ENCODE measurements around the gene RAD18. TPM values are rescaled to one million over a fixed set of nuclear protein-coding genes. Genes with fewer than 3 reads are reported as not detected.

RAD18 gene
- total RNA-seq, 1 donor from 2014 or later: 17.0 TPM

- no peak for DNase-seq
Measured at GRCh38 chr3:8895829-8896228, 67.4 kb downstream of the RAD18 start.

- DNase-seq: no peak
Measured at GRCh38 chr3:8893001-8893400, 70.3 kb downstream of the RAD18 start.

DNA sequence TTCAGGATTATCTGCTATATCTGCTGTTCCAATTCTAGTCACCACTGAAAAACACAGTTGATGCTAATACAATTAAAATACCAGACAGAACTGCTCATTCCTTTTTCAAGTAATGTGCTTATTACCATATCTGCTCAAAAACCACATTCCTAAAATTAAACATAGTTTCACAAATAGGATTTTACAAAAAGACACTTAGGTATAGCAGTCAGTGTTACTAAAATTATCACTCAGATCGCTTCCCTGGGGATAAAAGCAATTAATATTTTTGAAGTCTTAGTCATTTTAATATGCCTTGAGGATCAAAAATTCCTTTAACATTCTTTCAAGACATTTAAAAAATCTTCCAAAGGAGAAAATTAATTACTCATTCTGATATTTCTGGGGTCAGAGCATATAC is 71.5 kb downstream of the RAD18 start:
- no peak for DNase-seq

- no peak for DNase-seq
Measured at GRCh38 chr3:8891303-8891702, 72.0 kb downstream of the RAD18 start.

DNA sequence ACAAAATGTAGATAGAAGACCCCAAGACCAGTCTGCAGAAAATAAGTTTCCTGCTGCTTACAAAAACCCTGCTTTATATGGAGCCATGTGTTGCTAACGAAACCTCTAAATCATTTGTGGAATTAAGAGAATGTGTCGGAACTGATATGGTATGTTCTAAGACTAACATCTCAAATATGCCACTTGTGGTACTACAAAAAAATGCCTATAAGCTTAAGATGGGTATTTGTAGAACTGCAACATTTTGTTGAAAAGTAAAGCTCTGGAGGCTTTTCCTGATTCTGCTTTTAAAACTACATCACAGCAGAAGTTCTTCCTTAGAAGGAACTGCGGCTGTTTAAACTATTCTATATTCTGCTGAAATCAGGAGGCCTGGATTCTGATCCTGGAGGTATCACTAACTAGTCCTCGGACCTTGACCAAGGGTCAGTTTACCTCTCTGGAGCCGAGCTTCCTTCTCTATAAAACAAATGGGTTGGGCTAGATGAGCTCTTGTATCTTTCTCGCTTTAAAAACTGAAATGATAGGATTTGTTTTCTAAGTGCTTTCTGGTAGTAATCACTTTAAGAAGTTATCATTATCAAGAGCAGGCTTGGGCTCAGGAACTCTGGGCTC is 74.9 kb downstream of the RAD18 start:
- DNase-seq: no peak

GRCh38 chr3:8887435-8888300 is 75.6 kb downstream of the RAD18 start:
- DNase-seq: peak; percentile 12

DNA sequence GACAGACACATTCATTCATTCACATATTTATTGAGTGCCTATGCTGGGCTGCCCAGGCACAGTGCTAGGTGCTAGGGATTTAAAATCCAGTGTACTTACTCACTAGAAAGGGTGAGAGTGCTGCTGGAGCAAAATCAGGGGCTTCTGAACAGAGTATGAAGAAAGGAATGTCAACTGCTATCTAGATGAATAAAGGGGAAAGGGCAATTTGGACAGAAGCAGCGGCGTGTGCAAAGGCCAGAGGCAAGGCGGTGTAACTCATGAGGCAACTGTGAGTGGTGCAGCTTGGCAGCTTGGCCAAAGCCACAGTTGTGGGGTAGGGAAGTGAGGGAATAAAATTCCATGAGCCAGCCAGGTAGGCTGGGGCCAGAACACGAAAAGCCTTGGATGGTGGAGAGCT is 76.7 kb downstream of the RAD18 start:
- no peak for DNase-seq

- DNase-seq: no peak
Measured at GRCh38 chr3:8885536-8886316, 77.5 kb downstream of the RAD18 start.

DNA sequence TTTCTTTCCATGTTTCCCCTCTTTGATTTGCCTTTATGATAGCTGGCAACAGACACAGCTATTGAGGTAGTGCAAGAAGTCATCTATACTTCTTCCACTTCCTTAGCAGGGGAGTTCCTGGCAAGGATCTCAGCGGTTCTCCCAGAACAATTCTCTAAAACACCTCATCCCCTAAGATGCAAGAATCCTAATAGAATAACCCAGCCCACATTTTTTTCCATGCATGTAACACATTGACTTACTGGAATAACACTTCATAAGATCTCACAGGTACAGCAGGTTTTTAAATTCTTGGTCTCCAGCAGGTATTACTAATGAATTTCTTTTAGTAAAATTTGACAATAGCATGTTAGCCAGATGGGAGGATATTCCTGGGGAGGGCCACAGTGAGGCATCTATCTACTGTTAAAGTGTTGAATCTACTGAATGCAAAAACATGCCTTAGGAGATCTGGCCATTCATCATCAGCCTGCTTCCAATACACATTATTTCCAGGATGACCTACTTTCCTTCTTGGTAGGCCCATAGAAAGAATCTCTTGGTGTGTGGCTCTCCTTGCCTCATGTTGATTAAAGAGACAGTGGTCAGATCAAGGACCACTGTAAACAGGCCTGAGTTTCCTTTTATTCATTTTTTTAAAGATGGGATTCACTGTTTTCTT is 78.5 kb downstream of the RAD18 start:
- DNase-seq: no peak

GRCh38 chr3:8882642-8883041 is 80.6 kb downstream of the RAD18 start:
- DNase-seq: no peak

DNA sequence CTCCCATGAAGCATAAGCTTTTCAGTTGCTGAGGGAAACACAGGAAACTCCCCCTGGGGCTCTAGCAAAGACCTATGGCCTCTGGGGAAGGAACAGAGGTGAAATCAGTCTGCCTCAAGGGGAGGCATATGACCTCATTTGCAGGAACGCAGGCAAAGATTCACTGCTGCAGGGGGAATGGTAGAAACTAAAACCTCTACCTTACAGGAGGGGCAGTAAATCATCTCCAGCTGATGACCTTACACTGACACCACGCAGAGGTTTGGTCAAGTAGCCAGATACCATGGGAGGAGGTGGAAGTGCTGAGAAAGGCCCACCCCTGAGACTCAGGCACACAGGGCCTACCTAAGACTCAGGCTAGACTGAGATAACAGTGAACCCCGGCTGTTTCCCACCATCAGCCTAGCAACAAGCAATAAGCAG is 81.1 kb downstream of the RAD18 start:
- no peak for DNase-seq

DNA sequence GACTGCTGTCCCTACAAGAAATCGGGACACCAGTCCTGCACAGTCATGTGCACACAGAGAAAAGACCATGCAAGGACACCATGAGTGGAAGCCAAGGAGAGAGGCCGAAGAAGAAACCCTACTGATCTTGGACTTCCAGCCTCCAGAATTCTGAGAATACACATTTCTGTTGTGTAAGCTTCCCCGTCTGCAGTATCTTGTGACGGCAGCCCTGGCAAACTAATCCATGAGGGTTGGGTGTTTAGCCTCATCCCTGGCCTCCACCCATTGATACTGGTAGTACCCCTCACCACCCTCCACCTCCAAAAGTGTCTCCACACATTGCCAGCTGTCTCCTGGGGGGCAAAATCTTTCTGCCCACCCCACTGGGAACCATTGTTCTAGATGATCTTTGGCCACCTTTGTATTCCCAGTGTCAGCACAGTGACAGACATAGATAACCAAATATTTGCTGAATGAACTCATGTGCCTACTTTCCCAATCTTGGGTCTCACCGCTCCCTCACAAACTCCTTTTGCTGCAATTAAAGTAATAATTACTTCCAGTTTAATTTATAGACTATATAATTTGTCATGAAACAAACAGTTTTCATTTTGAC is 83.8 kb downstream of the RAD18 start:
- no peak for DNase-seq

DNA sequence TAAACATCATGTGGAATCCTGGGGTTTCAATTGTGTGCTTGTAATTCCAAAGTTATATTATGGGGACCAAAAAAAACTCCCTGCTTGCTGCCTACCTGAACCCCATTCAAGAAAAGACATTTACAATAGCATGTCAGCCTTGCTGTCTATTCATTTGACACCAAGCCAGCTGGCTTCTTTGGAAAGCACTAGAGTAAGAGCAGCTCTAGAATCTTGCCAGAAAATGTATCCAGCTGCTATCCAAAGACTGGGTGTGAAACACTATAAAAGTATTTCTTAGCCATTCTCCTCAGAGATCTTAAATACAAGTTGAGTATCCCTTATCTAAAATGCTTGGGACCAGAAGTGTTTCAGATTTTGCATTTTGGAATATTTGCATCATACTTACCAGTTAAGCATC is 87.4 kb downstream of the RAD18 start:
- DNase-seq: peak; percentile 79

GRCh38 chr3:8873740-8874139 is 89.5 kb downstream of the RAD18 start:
- DNase-seq: no peak

DNA sequence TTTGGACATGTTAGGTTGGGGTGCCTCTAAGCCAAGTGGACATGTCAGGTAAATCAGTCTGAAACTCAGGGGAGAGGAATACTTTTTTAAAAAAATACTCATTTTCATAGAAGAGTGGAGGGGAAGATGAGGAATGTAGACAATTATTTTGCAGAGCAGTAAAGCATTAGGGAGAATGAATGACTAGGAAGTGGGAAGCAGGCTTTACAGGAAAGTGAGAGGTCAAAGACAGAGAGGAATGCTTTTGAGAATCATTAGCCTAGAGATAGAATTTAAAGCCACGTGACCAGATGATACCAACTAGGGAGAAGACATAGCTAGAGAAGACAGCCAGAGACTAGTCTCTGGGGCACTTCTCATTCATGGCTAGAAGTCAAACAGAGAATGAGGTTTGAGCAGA is 91.0 kb downstream of the RAD18 start:
- DNase-seq: no peak

- no peak for DNase-seq
Measured at GRCh38 chr3:8871306-8871705, 92.0 kb downstream of the RAD18 start.

- no peak for DNase-seq
Measured at GRCh38 chr3:8870134-8870533, 93.1 kb downstream of the RAD18 start.

DNA sequence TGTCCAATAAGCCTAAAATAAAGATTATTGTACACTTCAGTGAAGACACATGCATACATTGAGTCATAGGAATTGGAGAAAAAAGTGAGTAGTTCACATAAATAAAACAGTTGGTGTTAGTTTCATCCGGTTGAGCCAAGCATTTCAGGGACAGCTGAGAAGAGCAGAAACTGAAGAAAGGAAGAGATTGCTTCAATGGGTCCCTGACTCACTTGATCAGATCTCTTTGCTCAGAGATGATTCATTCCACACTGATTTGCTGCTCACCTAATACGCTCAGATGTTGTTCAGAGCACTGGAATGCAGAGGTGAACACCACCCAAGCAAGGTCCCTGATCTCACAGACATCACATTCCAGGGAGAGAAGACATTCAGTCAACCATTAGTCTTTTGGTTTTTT is 93.7 kb downstream of the RAD18 start:
- no peak for DNase-seq

GRCh38 chr3:8868996-8869395 is 94.3 kb downstream of the RAD18 start:
- DNase-seq: no peak

DNA sequence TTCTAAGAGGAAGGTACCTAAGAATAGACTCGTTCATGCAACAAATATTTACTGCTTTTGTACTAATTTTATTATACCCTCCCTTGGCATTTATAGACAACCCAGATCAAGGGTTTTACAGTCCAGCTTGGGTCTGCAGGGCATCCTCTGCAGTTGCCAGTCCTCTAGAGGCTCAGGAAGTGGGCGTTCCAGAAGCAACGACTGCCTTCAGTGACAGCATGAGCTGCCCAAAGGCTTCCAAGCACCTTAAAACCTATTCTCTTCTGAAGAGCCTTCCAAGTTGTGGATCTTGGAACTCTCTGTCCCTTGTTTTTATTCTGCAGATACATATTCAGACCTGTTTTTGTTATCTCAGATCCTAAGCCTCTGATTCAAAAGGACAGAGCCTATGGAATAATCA is 95.6 kb downstream of the RAD18 start:
- DNase-seq: no peak

GRCh38 chr3:8865697-8866096 is 97.6 kb downstream of the RAD18 start:
- no peak for DNase-seq
